GM23338 (cell line): ENCODE measurements around the gene NAA25. TPM values are rescaled to one million over a fixed set of nuclear protein-coding genes. Genes with fewer than 3 reads are reported as not detected.

ENCODE experiments used
- ATAC-seq: fragments of 200-7000 bp; cut with Tn5 transposase; 3 replicates; pipeline ENCODE4 v1.9.1; 2020
- DNase-seq: peaks from one replicate; pipeline ENCODE4 v3.0.0-alpha.2; 2015; ENCODE audit warnings: low spot score
- H2AFZ ChIP-seq: fragments of 200-600 bp; sonication (generic); 2 replicates; pipeline ENCODE4 v1.8.0; 2016; ENCODE audit warnings: antibody characterized with exemption, mild to moderate bottlenecking, moderate library complexity
- H3F3A ChIP-seq: fragments of 200-600 bp; sonication (generic); replicated peaks from 2 replicates; pipeline ENCODE4 v1.8.0; 2017; ENCODE audit warnings: antibody characterized with exemption, mixed run types, low read depth
- H3K27ac ChIP-seq: fragments of 200-600 bp; sonication (generic); 2 replicates; pipeline ENCODE4 v1.6.1; 2016; ENCODE audit warnings: low read depth
- H3K27me3 ChIP-seq: fragments of 200-600 bp; sonication (generic); 2 replicates; pipeline ENCODE4 v1.8.0; 2016; ENCODE audit warnings: mild to moderate bottlenecking, mixed run types, moderate library complexity; ENCODE audit not compliant: insufficient read depth
- H3K36me3 ChIP-seq: fragments of 200-600 bp; sonication (generic); 2 replicates; pipeline ENCODE4 v1.8.0; 2016; ENCODE audit warnings: mild to moderate bottlenecking; ENCODE audit not compliant: insufficient read depth
- H3K4me1 ChIP-seq: fragments of 200-600 bp; sonication (generic); 2 replicates; pipeline ENCODE4 v1.8.0; 2016; ENCODE audit warnings: mild to moderate bottlenecking, moderate library complexity; ENCODE audit not compliant: insufficient read depth
- H3K4me2 ChIP-seq: fragments of 200-600 bp; sonication (generic); 2 replicates; pipeline ENCODE4 v1.7.1; 2017; ENCODE audit warnings: mixed run types
- H3K4me3 ChIP-seq: fragments of 200-600 bp; sonication (generic); 2 replicates; pipeline ENCODE4 v1.6.1; 2016; ENCODE audit warnings: mixed run types
- H3K79me2 ChIP-seq: fragments of 200-600 bp; sonication (generic); replicated peaks from 2 replicates; pipeline ENCODE4 v1.8.0; 2017; ENCODE audit warnings: mild to moderate bottlenecking; ENCODE audit not compliant: insufficient read depth
- H3K9me2 ChIP-seq: fragments of 200-600 bp; sonication (generic); 2 replicates; pipeline ENCODE4 v1.8.0; 2017; ENCODE audit not compliant: insufficient read depth
- H4K20me1 ChIP-seq: fragments of 200-600 bp; sonication (generic); replicated peaks from 2 replicates; pipeline ENCODE4 v1.8.0; 2017; ENCODE audit warnings: mild to moderate bottlenecking; ENCODE audit not compliant: insufficient read depth
- H3K27ac Mint-ChIP-seq: 2 replicates; pipeline ENCODE4 v1.8.0; 2020; ENCODE audit warnings: inconsistent platforms, mild to moderate bottlenecking, moderate library complexity, mixed read lengths
- H3K27me3 Mint-ChIP-seq: 3 replicates; pipeline ENCODE4 v1.8.0; 2022; ENCODE audit warnings: low read depth, mild to moderate bottlenecking, moderate library complexity, mixed read lengths, inconsistent platforms; ENCODE audit not compliant: insufficient read depth, poor library complexity
- H3K36me3 Mint-ChIP-seq: 3 replicates; pipeline ENCODE4 v1.8.0; 2021; ENCODE audit warnings: low read depth, mild to moderate bottlenecking, inconsistent platforms, moderate library complexity, mixed read lengths
- H3K4me1 Mint-ChIP-seq: 3 replicates; pipeline ENCODE4 v1.8.0; 2020; ENCODE audit warnings: mild to moderate bottlenecking, inconsistent platforms, mixed read lengths
- H3K4me3 Mint-ChIP-seq: 3 replicates; pipeline ENCODE4 v1.8.0; 2021; ENCODE audit warnings: moderate library complexity, mild to moderate bottlenecking, inconsistent platforms, mixed read lengths
- H3K9me3 Mint-ChIP-seq: 3 replicates; pipeline ENCODE4 v1.8.0; 2020; ENCODE audit warnings: moderate library complexity, mild to moderate bottlenecking, inconsistent platforms, mixed read lengths
- EZH2 ChIP-seq: fragments of 200-600 bp; sonication (generic); IDR thresholded peaks from one replicate; pipeline ENCODE4 v1.8.0; 2017; ENCODE audit warnings: antibody characterized with exemption, mild to moderate bottlenecking, low read depth; ENCODE audit not compliant: unreplicated experiment
- EZH2phosphoT487 ChIP-seq: fragments of 200-600 bp; sonication (generic); IDR thresholded peaks from one replicate; pipeline ENCODE4 v1.8.1; 2018; ENCODE audit warnings: antibody characterized with exemption; ENCODE audit not compliant: unreplicated experiment
- JUNB ChIP-seq: IDR thresholded peaks from one replicate; pipeline ENCODE4 v1.6.1; 2016; ENCODE audit warnings: antibody characterized with exemption; ENCODE audit not compliant: unreplicated experiment
- NANOG ChIP-seq: IDR thresholded peaks from 2 replicates; pipeline ENCODE4 v1.6.1; 2016; ENCODE audit warnings: antibody characterized with exemption, borderline replicate concordance
- POLR2AphosphoS5 ChIP-seq: IDR thresholded peaks from 2 replicates; pipeline ENCODE4 v1.6.1; 2016; ENCODE audit warnings: antibody characterized with exemption, low read depth
- REST ChIP-seq: IDR thresholded peaks from one replicate; pipeline ENCODE4 v1.6.1; 2018; ENCODE audit warnings: antibody characterized with exemption; ENCODE audit not compliant: unreplicated experiment
- STAT1 ChIP-seq: IDR thresholded peaks from one replicate; pipeline ENCODE4 v1.6.1; 2016; ENCODE audit warnings: antibody characterized with exemption; ENCODE audit not compliant: unreplicated experiment
- ZNF114 ChIP-seq: fragments of 250-450 bp; sonication (Bioruptor Pico); IDR thresholded peaks from 2 replicates; pipeline ENCODE4 v1.5.0; 2020; ENCODE audit warnings: mild to moderate bottlenecking, moderate library complexity
- ZNF331 ChIP-seq: fragments of 250-450 bp; sonication (Bioruptor Pico); IDR thresholded peaks from 2 replicates; pipeline ENCODE4 v1.5.0; 2020; ENCODE audit warnings: low read depth, mild to moderate bottlenecking, moderate library complexity
- ZNF462 ChIP-seq: fragments of 250-450 bp; sonication (Bioruptor Pico); IDR thresholded peaks from 2 replicates; pipeline ENCODE4 v1.5.0; 2020; ENCODE audit warnings: mild to moderate bottlenecking, moderate library complexity
- polyA plus RNA-seq: library from polyadenylated mRNA; unstranded; fragments of >200 nt; fragmentation: Nextera tagmentation; extraction: Ambion mirVana; gene quantifications from 2 replicates; pipeline ENCODE4 v1.2.1, GENCODE V29; 2016
- total RNA-seq: library from RNA; depleted of rRNA; stranded (reverse); fragments of >200 nt; shearing (Covaris generic); gene quantifications from 2 replicates; pipeline ENCODE4 v1.2.3, GENCODE V29; 2014

NAA25 gene
- total and polyA plus RNA-seq, 2 experiments from 2014 or later, result 49.0 to 55.1 TPM

GRCh38 chr12:111980598-111980997, 128.0 kb downstream of the NAA25 start:
- no peaks in the 10 kb centered on the region for H3K9me2 ChIP-seq
- no peak overlapping the region for H3K27ac Mint-ChIP-seq
- H3K4me3 Mint-ChIP-seq, result no peak overlapping the region
- no peaks in the 10 kb centered on the region for H3K79me2 ChIP-seq
- H3K9me3 Mint-ChIP-seq, result no peaks in the 10 kb centered on the region
- H2AFZ ChIP-seq, result no peak overlapping the region
- H3K36me3 ChIP-seq, result no peaks in the 10 kb centered on the region
- H3K27ac ChIP-seq, result no peak overlapping the region
- DNase-seq (no peak), ATAC-seq (no peak)
- no peaks in the 10 kb centered on the region for H3K4me1 Mint-ChIP-seq
- no peaks in the 10 kb centered on the region for H3K27me3 ChIP-seq
- no peaks in the 10 kb centered on the region for H3K36me3 Mint-ChIP-seq
- no peaks in the 10 kb centered on the region for H3F3A ChIP-seq
- no peak overlapping the region for H3K4me2 ChIP-seq
- no peaks in the 10 kb centered on the region for H3K4me1 ChIP-seq
- no peaks in the 10 kb centered on the region for H4K20me1 ChIP-seq
- no peaks in the 10 kb centered on the region for H3K27me3 Mint-ChIP-seq
- TF ChIP-seq ZNF331 (CRISPR knock-in tag) (no peak), ZNF462 (CRISPR knock-in tag) (no peak), JUNB (no peak), EZH2phosphoT487 (no peak), NANOG (no peak)
- no peak overlapping the region for H3K4me3 ChIP-seq

GRCh38 chr12:111978545-111978944, 130.0 kb downstream of the NAA25 start:
- Mint-ChIP-seq H3K9me3 (no peaks in the 10 kb centered on the region), H3K4me1 (no peaks in the 10 kb centered on the region), H3K27ac (no peak overlapping the region), H3K36me3 (no peaks in the 10 kb centered on the region), H3K27me3 (peaks cover 2% of the 10 kb centered on the region), H3K4me3 (no peak overlapping the region)
- Histone ChIP-seq H4K20me1 (no peaks in the 10 kb centered on the region), H3K4me1 (no peaks in the 10 kb centered on the region), H3K36me3 (no peaks in the 10 kb centered on the region), H3K79me2 (no peaks in the 10 kb centered on the region), H3K9me2 (no peaks in the 10 kb centered on the region), H3F3A (no peaks in the 10 kb centered on the region), H3K4me3 (no peak overlapping the region), H3K27me3 (no peaks in the 10 kb centered on the region), H3K4me2 (no peak overlapping the region), H2AFZ (no peak overlapping the region), H3K27ac (no peak overlapping the region)
- no peak for ATAC-seq
- no peak for DNase-seq
- TF ChIP-seq STAT1, result no peak
- no peak for TF ChIP-seq EZH2
- no peak for TF ChIP-seq ZNF331 (CRISPR knock-in tag)
- TF ChIP-seq JUNB, result no peak
- TF ChIP-seq ZNF114 (CRISPR knock-in tag), result no peak
- no peak for TF ChIP-seq NANOG
- no peak for TF ChIP-seq REST
- no peak for TF ChIP-seq POLR2AphosphoS5
